DMS79 (cell line): ENCODE data around the gene FAM107B.

ENCODE experiments used
- DNase-seq: peaks from one replicate; lab custom pipeline; 2025; lab: John Stamatoyannopoulos, UW

The FAM107B gene

GRCh38 chr10:14556285-14556956 lies 218.3 kb downstream of the FAM107B start:
- no peak for DNase-seq

GRCh38 chr10:14555807-14556206 lies 218.9 kb downstream of the FAM107B start:
- DNase-seq = no peak

- DNase-seq = no peak
Observed at GRCh38 chr10:14554491-14555205, 220.0 kb downstream of the FAM107B start.

GRCh38 chr10:14554091-14554490 lies 220.6 kb downstream of the FAM107B start:
- no peak for DNase-seq

GRCh38 chr10:14553448-14553847 lies 221.2 kb downstream of the FAM107B start:
- no peak for DNase-seq

- no peak for DNase-seq
Observed at GRCh38 chr10:14552015-14552414, 222.7 kb downstream of the FAM107B start.

- no peak for DNase-seq
Observed at GRCh38 chr10:14550471-14550981, 224.2 kb downstream of the FAM107B start.

- DNase-seq = no peak
Observed at GRCh38 chr10:14549496-14549895, 225.2 kb downstream of the FAM107B start.

- no peak for DNase-seq
Observed at GRCh38 chr10:14548970-14549369, 225.7 kb downstream of the FAM107B start.

- no peak for DNase-seq
Observed at GRCh38 chr10:14548474-14548873, 226.2 kb downstream of the FAM107B start.

- no peak for DNase-seq
Observed at GRCh38 chr10:14547816-14548215, 226.9 kb downstream of the FAM107B start.

GRCh38 chr10:14545827-14546226 lies 228.9 kb downstream of the FAM107B start:
- no peak for DNase-seq

- DNase-seq = no peak
Observed at GRCh38 chr10:14543904-14544210, 230.8 kb downstream of the FAM107B start.

- DNase-seq = no peak
Observed at GRCh38 chr10:14543046-14543903, 231.4 kb downstream of the FAM107B start.

- no peak for DNase-seq
Observed at GRCh38 chr10:14541379-14541778, 233.3 kb downstream of the FAM107B start.

GRCh38 chr10:14540611-14541010 lies 234.1 kb downstream of the FAM107B start:
- DNase-seq = no peak

- DNase-seq = no peak
Observed at GRCh38 chr10:14540062-14540461, 234.6 kb downstream of the FAM107B start.

- DNase-seq = no peak
Observed at GRCh38 chr10:14539176-14539575, 235.5 kb downstream of the FAM107B start.

- DNase-seq = no peak
Observed at GRCh38 chr10:14536241-14537213, 238.2 kb downstream of the FAM107B start.

- DNase-seq = no peak
Observed at GRCh38 chr10:14535457-14536130, 239.1 kb downstream of the FAM107B start.

GRCh38 chr10:14534152-14534551 lies 240.5 kb downstream of the FAM107B start:
- no peak for DNase-seq
